GM12878 (cell line): ENCODE measurements around the gene PURA.

Source experiments
- CEBPB ChIP-seq, 2 experiments: fragments of 150-350 bp in 1 of 2; IDR thresholded peaks; 2 replicates each; pipeline ENCODE4 v1.6.1; 2012 to 2014; ENCODE audit warnings: low read depth in 2 of 2, low read length in 2 of 2, borderline replicate concordance in 1 of 2, inconsistent platforms in 1 of 2
- FOXM1 ChIP-seq: IDR thresholded peaks from 2 replicates; pipeline ENCODE4 v1.6.1; 2012; ENCODE audit warnings: low read depth, mild to moderate bottlenecking, inconsistent platforms, low read length, moderate library complexity
- RB1 ChIP-seq: fragments of 450-650 bp; formaldehyde crosslinking; IDR thresholded peaks from 2 replicates; pipeline ENCODE4 v1.6.1; 2017; ENCODE audit warnings: mild to moderate bottlenecking, borderline replicate concordance
- SIX5 ChIP-seq: IDR thresholded peaks from 2 replicates; pipeline ENCODE4 v1.6.1; 2011; ENCODE audit warnings: mild to moderate bottlenecking, low read depth, low read length, moderate library complexity; ENCODE audit not compliant: severe bottlenecking
- SMAD1 ChIP-seq: fragments of 450-650 bp; IDR thresholded peaks from 2 replicates; pipeline ENCODE4 v1.6.1; 2018; ENCODE audit warnings: mild to moderate bottlenecking, low read depth; ENCODE audit not compliant: partially characterized antibody
- SMC3 ChIP-seq: IDR thresholded peaks from 2 replicates; pipeline ENCODE4 v1.6.1; 2011; ENCODE audit warnings: low read length, improper control_type of control experiment, borderline replicate concordance
- YY1 ChIP-seq: IDR thresholded peaks from 2 replicates; pipeline ENCODE4 v1.6.1; 2011; ENCODE audit warnings: low read depth, mild to moderate bottlenecking, low read length
- TF ChIP-seq, protein P1 (sequence below), 3 experiments: IDR thresholded peaks in 2 of 3; conservative IDR thresholded peaks in 1 of 3; 2 replicates each; pipeline ENCODE4 v1.5.1; 2011; ENCODE audit warnings: low read depth in 3 of 3, low read length in 3 of 3, mild to moderate bottlenecking in 3 of 3, control low read depth in 2 of 3, moderate library complexity in 2 of 3, inconsistent platforms in 1 of 3, mixed read lengths in 1 of 3; ENCODE audit not compliant: control insufficient read depth in 2 of 3, insufficient read depth in 1 of 3; ENCODE audit errors: extremely low read depth in 1 of 3
- TF ChIP-seq, protein P2 (sequence below): IDR thresholded peaks from 2 replicates; pipeline ENCODE4 v1.6.1; 2012; ENCODE audit warnings: mild to moderate bottlenecking, low read depth, low read length

DNA sequence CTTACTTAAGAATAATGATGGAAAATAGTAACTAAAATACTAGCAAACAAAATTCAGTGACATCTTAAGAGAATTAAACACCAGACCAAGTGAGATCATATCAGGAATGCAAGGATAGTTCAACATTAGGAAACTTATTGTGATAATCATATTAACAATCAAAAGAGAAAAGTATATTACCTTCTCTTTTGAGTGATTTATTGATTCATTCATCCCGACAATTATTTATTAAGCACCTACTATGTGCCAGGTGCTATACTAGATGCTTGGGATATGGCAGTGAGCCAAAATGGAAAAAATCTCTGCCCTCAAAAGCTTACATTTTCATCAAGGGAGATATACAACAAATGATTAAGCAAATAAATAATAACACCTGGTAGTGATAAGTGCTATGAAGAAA lies 23.7 kb upstream of the PURA start:
- TF ChIP-seq SMAD1 (no peak), SIX5 (no peak), FOXM1 (no peak), CEBPB (IDR thresholded peaks at IDR 0.05; ENCODE audit: borderline replicate concordance in 1 of 2, low read depth in 2 of 2, low read length in 2 of 2) (no peak), YY1 (no peak), RB1 (no peak), SMC3 (no peak)
- TF ChIP-seq, protein P1, sequence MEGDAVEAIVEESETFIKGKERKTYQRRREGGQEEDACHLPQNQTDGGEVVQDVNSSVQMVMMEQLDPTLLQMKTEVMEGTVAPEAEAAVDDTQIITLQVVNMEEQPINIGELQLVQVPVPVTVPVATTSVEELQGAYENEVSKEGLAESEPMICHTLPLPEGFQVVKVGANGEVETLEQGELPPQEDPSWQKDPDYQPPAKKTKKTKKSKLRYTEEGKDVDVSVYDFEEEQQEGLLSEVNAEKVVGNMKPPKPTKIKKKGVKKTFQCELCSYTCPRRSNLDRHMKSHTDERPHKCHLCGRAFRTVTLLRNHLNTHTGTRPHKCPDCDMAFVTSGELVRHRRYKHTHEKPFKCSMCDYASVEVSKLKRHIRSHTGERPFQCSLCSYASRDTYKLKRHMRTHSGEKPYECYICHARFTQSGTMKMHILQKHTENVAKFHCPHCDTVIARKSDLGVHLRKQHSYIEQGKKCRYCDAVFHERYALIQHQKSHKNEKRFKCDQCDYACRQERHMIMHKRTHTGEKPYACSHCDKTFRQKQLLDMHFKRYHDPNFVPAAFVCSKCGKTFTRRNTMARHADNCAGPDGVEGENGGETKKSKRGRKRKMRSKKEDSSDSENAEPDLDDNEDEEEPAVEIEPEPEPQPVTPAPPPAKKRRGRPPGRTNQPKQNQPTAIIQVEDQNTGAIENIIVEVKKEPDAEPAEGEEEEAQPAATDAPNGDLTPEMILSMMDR (IDR thresholded peaks at IDR 0.05 in 2 of 3, conservative IDR thresholded peaks at IDR 0.05 in 1 of 3; ENCODE audit: control insufficient read depth in 2 of 3, extremely low read depth in 1 of 3, insufficient read depth in 1 of 3, low read depth in 3 of 3, low read length in 3 of 3) = no peak
- TF ChIP-seq, protein P2, sequence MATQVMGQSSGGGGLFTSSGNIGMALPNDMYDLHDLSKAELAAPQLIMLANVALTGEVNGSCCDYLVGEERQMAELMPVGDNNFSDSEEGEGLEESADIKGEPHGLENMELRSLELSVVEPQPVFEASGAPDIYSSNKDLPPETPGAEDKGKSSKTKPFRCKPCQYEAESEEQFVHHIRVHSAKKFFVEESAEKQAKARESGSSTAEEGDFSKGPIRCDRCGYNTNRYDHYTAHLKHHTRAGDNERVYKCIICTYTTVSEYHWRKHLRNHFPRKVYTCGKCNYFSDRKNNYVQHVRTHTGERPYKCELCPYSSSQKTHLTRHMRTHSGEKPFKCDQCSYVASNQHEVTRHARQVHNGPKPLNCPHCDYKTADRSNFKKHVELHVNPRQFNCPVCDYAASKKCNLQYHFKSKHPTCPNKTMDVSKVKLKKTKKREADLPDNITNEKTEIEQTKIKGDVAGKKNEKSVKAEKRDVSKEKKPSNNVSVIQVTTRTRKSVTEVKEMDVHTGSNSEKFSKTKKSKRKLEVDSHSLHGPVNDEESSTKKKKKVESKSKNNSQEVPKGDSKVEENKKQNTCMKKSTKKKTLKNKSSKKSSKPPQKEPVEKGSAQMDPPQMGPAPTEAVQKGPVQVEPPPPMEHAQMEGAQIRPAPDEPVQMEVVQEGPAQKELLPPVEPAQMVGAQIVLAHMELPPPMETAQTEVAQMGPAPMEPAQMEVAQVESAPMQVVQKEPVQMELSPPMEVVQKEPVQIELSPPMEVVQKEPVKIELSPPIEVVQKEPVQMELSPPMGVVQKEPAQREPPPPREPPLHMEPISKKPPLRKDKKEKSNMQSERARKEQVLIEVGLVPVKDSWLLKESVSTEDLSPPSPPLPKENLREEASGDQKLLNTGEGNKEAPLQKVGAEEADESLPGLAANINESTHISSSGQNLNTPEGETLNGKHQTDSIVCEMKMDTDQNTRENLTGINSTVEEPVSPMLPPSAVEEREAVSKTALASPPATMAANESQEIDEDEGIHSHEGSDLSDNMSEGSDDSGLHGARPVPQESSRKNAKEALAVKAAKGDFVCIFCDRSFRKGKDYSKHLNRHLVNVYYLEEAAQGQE = no peak
